ENCODE measurements around the gene ELFN1. TPM values are rescaled to one million over a fixed set of nuclear protein-coding genes. Genes with fewer than 3 reads are reported as not detected.
A peak's percentile ranks its signal among the peaks of the same experiment; 100 is the strongest.

Gene ELFN1
- polyA plus RNA-seq, 1 of the 3 experiments (the other 2 are of a cell fraction) = 0.05 TPM

DNA sequence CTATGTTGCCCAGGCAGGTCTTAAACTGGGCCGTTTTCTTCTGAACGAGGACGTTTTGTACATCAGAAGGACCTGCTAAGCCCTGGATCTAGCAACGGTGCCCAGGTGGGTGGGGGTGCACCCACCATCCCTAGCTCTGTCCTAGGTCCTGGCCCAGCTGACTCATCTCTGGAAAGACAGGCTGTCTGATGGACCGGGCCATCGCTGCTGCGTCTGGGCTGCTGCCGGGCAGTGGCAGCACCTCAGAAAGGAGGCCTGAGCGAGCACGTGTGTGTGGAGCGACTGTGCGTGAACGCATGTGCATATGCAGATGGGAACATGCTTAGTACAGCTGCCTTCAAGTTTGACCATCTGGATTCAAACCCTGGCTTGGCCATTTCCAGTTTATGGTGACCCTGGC, 7.3 kb upstream of the ELFN1 start:
- no peak for TF ChIP-seq EP300 (IDR thresholded peaks at IDR 0.05; ENCODE audit: borderline replicate concordance in 1 of 2, low read depth in 1 of 2, low read length in 1 of 2)
- TF ChIP-seq, protein P1, sequence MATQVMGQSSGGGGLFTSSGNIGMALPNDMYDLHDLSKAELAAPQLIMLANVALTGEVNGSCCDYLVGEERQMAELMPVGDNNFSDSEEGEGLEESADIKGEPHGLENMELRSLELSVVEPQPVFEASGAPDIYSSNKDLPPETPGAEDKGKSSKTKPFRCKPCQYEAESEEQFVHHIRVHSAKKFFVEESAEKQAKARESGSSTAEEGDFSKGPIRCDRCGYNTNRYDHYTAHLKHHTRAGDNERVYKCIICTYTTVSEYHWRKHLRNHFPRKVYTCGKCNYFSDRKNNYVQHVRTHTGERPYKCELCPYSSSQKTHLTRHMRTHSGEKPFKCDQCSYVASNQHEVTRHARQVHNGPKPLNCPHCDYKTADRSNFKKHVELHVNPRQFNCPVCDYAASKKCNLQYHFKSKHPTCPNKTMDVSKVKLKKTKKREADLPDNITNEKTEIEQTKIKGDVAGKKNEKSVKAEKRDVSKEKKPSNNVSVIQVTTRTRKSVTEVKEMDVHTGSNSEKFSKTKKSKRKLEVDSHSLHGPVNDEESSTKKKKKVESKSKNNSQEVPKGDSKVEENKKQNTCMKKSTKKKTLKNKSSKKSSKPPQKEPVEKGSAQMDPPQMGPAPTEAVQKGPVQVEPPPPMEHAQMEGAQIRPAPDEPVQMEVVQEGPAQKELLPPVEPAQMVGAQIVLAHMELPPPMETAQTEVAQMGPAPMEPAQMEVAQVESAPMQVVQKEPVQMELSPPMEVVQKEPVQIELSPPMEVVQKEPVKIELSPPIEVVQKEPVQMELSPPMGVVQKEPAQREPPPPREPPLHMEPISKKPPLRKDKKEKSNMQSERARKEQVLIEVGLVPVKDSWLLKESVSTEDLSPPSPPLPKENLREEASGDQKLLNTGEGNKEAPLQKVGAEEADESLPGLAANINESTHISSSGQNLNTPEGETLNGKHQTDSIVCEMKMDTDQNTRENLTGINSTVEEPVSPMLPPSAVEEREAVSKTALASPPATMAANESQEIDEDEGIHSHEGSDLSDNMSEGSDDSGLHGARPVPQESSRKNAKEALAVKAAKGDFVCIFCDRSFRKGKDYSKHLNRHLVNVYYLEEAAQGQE (IDR thresholded peaks at IDR 0.05; ENCODE audit: low read depth, low read length) = peak; percentile 77; the same call in 1 of the 2 replicates
- no peak for TF ChIP-seq TCF12 (IDR thresholded peaks at IDR 0.05)
- TF ChIP-seq CTCF (IDR thresholded peaks at IDR 0.05) = no peak
- TF ChIP-seq FOSL2 (IDR thresholded peaks at IDR 0.05; ENCODE audit: borderline replicate concordance, low read depth) = no peak
- no peaks in the 10 kb centered on the region for H3K79me2 ChIP-seq (ENCODE audit: insufficient read depth)
- peaks cover 0 to 16% of the 10 kb centered on the region in 2 experiments; a peak in 1 of 4 replicates for H3K4me1 ChIP-seq (ENCODE audit: control insufficient read depth in 1 of 2, insufficient read depth in 2 of 2, low read depth in 1 of 2, low read length in 1 of 2)
- CTCF ChIA-PET = interaction anchor here (0.5 to 3.4 kb wide), 16 partner anchors 12 to 547 kb away, joined by 3 to 28 read pairs (median 8); no protein-coding TSS in a partner anchor
- peak overlapping the region in 1 of 2 experiments; percentile 91; a peak in 1 of 4 replicates for H3K27ac ChIP-seq (ENCODE audit: low read depth in 2 of 2, low read length in 1 of 2)
- H3K36me3 ChIP-seq (replicated peaks in 1 of 2; ENCODE audit: control insufficient read depth in 1 of 2, insufficient read depth in 2 of 2, low read length in 1 of 2) = no peaks in the 10 kb centered on the region
- no peaks in the 10 kb centered on the region for H3F3A ChIP-seq (replicated peaks; ENCODE audit: insufficient read depth)
- peak; percentile 26 for DNase-seq
- H3K27me3 ChIP-seq (ENCODE audit: insufficient read depth) = peaks cover 54% of the 10 kb centered on the region
- 73% methylated on average over 13 of the region's 13 CpGs for WGBS (ENCODE audit: low lambda C conversion rate)
- no peaks in the 10 kb centered on the region for H3K9me3 ChIP-seq
- POLR2A ChIA-PET = no interaction called here
- H2AFZ ChIP-seq (ENCODE audit: low read depth) = no peak overlapping the region
- no peak overlapping the region for H3K4me2 ChIP-seq
- H4K20me1 ChIP-seq (ENCODE audit: insufficient read depth) = 0 out of 2 replicates have a peak, but pooled peaks cover 2% of the 10 kb centered on the region
- H3K9ac ChIP-seq = no peak overlapping the region
- H3K4me3 ChIP-seq (ENCODE audit: low read depth in 2 of 2, low read length in 1 of 2) = no peak overlapping the region
- H3K9me2 ChIP-seq = no peaks in the 10 kb centered on the region

GRCh38 chr7:1663223-1663622, 6.9 kb upstream of the ELFN1 start:
- Histone ChIP-seq H3K4me2 (no peak overlapping the region), H3K36me3 (replicated peaks in 1 of 2; ENCODE audit: control insufficient read depth in 1 of 2, insufficient read depth in 2 of 2, low read length in 1 of 2) (no peaks in the 10 kb centered on the region), H3K27ac (ENCODE audit: low read depth in 2 of 2, low read length in 1 of 2) (peak overlapping the region in 1 of 2 experiments; percentile 91; a peak in 1 of 4 replicates), H3K9me3 (no peaks in the 10 kb centered on the region), H3K9me2 (no peaks in the 10 kb centered on the region), H3K4me1 (ENCODE audit: control insufficient read depth in 1 of 2, insufficient read depth in 2 of 2, low read depth in 1 of 2, low read length in 1 of 2) (peaks cover 0 to 20% of the 10 kb centered on the region in 2 experiments; a peak in 1 of 4 replicates), H2AFZ (ENCODE audit: low read depth) (no peak overlapping the region), H3K4me3 (ENCODE audit: low read depth in 2 of 2, low read length in 1 of 2) (no peak overlapping the region), H3K9ac (no peak overlapping the region), H3F3A (replicated peaks; ENCODE audit: insufficient read depth) (peaks cover 3% of the 10 kb centered on the region), H3K79me2 (ENCODE audit: insufficient read depth) (no peaks in the 10 kb centered on the region), H4K20me1 (ENCODE audit: insufficient read depth) (peaks cover 6% of the 10 kb centered on the region; the same call in 1 of the 2 replicates), H3K27me3 (ENCODE audit: insufficient read depth) (peaks cover 57% of the 10 kb centered on the region)
- ChIA-PET CTCF (interaction anchor here (0.5 to 3.4 kb wide), 25 partner anchors 10 to 690 kb away, joined by 3 to 28 read pairs (median 5); no protein-coding TSS in a partner anchor), POLR2A (interaction anchor here (1.0 to 1.4 kb wide), 3 partner anchors 63 to 84 kb away, joined by 3 to 4 read pairs (median 3); no protein-coding TSS in a partner anchor)
- DNase-seq = peak; percentile 43
- whole genome bisulfite sequencing (ENCODE audit: low lambda C conversion rate) = 93% methylated on average over 11 of the region's 11 CpGs
- TF ChIP-seq, protein P2, sequence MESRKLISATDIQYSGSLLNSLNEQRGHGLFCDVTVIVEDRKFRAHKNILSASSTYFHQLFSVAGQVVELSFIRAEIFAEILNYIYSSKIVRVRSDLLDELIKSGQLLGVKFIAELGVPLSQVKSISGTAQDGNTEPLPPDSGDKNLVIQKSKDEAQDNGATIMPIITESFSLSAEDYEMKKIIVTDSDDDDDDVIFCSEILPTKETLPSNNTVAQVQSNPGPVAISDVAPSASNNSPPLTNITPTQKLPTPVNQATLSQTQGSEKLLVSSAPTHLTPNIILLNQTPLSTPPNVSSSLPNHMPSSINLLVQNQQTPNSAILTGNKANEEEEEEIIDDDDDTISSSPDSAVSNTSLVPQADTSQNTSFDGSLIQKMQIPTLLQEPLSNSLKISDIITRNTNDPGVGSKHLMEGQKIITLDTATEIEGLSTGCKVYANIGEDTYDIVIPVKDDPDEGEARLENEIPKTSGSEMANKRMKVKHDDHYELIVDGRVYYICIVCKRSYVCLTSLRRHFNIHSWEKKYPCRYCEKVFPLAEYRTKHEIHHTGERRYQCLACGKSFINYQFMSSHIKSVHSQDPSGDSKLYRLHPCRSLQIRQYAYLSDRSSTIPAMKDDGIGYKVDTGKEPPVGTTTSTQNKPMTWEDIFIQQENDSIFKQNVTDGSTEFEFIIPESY (IDR thresholded peaks at IDR 0.05; ENCODE audit: borderline replicate concordance, low read depth) = no peak
- no peak for TF ChIP-seq SMC3 (IDR thresholded peaks at IDR 0.05; ENCODE audit: low read depth, low read length)
